ENCODE data around the gene NRXN3.

The NRXN3 gene

DNA sequence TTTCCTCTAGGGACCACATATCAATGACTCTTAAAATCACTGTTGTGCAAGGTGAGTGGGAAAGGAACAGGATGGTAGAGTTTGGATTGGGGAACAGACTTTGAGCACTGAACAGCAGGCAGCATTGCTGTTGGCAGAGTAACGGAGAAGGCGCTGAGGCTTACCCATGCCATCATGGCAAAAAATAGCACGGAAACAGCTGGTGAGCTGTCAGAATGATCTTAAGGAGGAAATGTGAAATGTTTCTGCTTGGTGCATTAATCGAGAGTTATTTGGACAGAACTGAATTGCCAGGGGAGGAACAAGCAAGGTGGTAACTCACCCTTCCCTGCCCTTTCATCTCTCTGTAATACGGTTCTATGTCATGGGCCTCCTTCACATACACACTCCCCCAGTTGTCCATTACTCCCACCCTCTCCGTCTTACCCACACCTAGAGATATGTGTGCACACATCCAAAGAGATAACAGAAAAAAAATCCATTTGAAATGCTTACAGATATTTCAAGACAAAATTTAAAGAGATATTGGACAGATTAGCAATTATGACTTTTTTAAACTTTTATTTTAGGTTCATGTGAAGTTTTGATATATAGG is 1468.6 kb downstream of the NRXN3 start:
- H3K4me3 Mint-ChIP-seq, result no peak overlapping the region
- no peaks in the 10 kb centered on the region for H3K36me3 Mint-ChIP-seq (ENCODE audit: low read depth)
- H3K27me3 Mint-ChIP-seq (ENCODE audit: low read depth), result no peaks in the 10 kb centered on the region
- no peak overlapping the region for H3K27ac Mint-ChIP-seq
- no peaks in the 10 kb centered on the region for H3K9me3 Mint-ChIP-seq
- no peaks in the 10 kb centered on the region for H3K4me1 Mint-ChIP-seq (ENCODE audit: low read depth)
- DNase-seq (ENCODE audit: low spot score), result no peak

DNA sequence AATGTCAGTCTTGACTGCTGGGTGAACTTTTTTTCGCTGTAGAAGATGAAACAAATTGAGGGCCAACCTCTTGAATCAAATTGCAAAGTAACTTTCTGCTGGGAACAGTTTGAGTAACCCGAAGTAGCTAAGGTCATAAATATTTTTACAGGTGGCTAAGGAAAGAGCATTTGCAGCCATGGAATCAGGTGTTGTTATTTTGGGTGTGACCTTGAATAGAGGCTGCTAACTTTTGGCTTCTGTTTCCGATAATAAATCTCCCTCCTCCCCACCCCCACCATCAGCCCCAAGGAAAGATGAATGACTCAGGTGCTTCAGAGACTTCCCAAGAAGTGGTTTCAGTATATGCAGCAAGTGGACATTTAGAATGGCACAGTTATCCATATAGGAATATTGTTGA is 1469.4 kb downstream of the NRXN3 start:
- no peak for DNase-seq (ENCODE audit: low spot score)
- no peaks in the 10 kb centered on the region for H3K36me3 Mint-ChIP-seq (ENCODE audit: low read depth)
- H3K4me3 Mint-ChIP-seq, result no peak overlapping the region
- H3K4me1 Mint-ChIP-seq (ENCODE audit: low read depth), result no peaks in the 10 kb centered on the region
- no peaks in the 10 kb centered on the region for H3K9me3 Mint-ChIP-seq
- no peak overlapping the region for H3K27ac Mint-ChIP-seq
- no peaks in the 10 kb centered on the region for H3K27me3 Mint-ChIP-seq (ENCODE audit: low read depth)

- no peaks in the 10 kb centered on the region for H3K9me3 Mint-ChIP-seq
- H3K4me3 Mint-ChIP-seq, result no peak overlapping the region
- no peak overlapping the region for H3K27ac Mint-ChIP-seq
- no peak for DNase-seq (ENCODE audit: low spot score)
- H3K27me3 Mint-ChIP-seq (ENCODE audit: low read depth), result no peaks in the 10 kb centered on the region
- no peaks in the 10 kb centered on the region for H3K36me3 Mint-ChIP-seq (ENCODE audit: low read depth)
- H3K4me1 Mint-ChIP-seq (ENCODE audit: low read depth), result no peaks in the 10 kb centered on the region
These were observed 1471.2 kb downstream of the NRXN3 start for GRCh38 chr14:79641371-79641770.

GRCh38 chr14:79643132-79643531 is 1473.0 kb downstream of the NRXN3 start:
- Mint-ChIP-seq H3K27me3 (ENCODE audit: low read depth) (no peaks in the 10 kb centered on the region), H3K27ac (no peak overlapping the region), H3K4me1 (ENCODE audit: low read depth) (no peaks in the 10 kb centered on the region), H3K9me3 (no peaks in the 10 kb centered on the region), H3K36me3 (ENCODE audit: low read depth) (no peaks in the 10 kb centered on the region), H3K4me3 (no peak overlapping the region)
- no peak for DNase-seq (ENCODE audit: low spot score)

GRCh38 chr14:79645753-79646362 is 1475.7 kb downstream of the NRXN3 start:
- H3K27me3 Mint-ChIP-seq (ENCODE audit: low read depth), result no peaks in the 10 kb centered on the region

DNA sequence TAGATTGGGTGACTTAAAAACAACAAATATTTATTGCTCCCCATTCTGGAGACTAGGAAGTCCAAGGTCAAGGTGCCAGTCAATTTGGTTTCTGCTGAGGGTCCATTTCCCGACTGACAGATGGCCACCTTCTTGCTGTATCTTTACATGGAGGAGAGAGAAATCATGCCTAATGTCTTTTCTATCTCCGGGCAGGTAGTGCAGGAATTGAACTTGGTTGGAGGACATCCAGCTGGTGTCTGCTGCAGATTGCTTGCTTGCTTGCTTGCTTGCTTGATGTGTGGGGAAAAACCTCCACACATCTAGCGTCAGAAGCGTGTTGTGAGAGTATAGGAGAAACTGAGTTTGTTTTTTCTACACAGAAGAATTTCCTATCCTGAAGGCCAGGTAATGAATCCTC is 1479.7 kb downstream of the NRXN3 start:
- no peak for DNase-seq (ENCODE audit: low spot score)
- H3K4me3 Mint-ChIP-seq, result no peak overlapping the region
- H3K9me3 Mint-ChIP-seq, result peaks cover 4% of the 10 kb centered on the region
- no peaks in the 10 kb centered on the region for H3K27me3 Mint-ChIP-seq (ENCODE audit: low read depth)
- no peaks in the 10 kb centered on the region for H3K4me1 Mint-ChIP-seq (ENCODE audit: low read depth)
- no peaks in the 10 kb centered on the region for H3K36me3 Mint-ChIP-seq (ENCODE audit: low read depth)
- H3K27ac Mint-ChIP-seq, result no peak overlapping the region

More at GRCh38 chr14:79645753-79646362, 1475.7 kb downstream of the NRXN3 start:
- Mint-ChIP-seq H3K4me3 (no peak overlapping the region), H3K36me3 (ENCODE audit: low read depth) (no peaks in the 10 kb centered on the region), H3K9me3 (no peaks in the 10 kb centered on the region), H3K4me1 (ENCODE audit: low read depth) (no peaks in the 10 kb centered on the region), H3K27ac (no peak overlapping the region)
- no peak for DNase-seq (ENCODE audit: low spot score)

DNA sequence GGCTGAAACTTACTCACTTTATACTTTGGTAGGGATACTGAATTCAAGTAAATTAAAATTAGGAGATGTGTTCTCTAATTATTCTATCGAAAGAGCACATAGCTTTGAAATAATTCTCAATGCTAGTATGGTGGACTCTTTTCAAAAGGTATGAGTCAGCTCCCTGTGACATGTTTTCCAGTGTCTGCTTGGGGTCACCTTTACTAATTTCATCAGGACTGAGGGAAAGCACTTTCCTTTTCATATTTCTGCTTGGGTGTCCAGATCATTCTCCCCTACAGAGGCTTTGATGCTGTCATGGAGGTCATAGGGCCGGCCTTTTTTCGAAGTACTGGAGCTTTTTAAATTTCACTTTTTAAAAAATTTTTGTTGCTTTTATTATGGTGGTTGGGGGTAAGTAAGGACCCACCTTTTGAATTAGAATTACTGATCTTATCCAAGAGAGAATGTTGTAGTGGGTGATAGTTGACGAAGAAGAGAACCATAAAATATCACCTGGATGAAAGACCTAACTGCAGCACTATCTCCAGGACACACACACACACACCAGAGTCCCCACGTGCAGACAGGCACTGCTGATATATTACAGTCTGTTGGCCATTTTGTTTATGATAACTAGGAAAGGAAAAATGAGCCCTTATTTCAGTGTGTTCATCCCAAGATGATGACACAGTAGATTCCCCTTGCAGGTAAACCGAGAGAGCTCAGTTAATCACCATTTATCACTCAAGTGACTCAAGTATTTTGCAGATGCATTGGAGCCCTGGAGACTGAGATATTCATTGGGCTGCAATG is 1482.5 kb downstream of the NRXN3 start:
- Mint-ChIP-seq H3K9me3 (peaks cover 4% of the 10 kb centered on the region), H3K36me3 (ENCODE audit: low read depth) (no peaks in the 10 kb centered on the region), H3K27ac (no peak overlapping the region), H3K4me3 (no peak overlapping the region), H3K4me1 (ENCODE audit: low read depth) (no peaks in the 10 kb centered on the region), H3K27me3 (ENCODE audit: low read depth) (no peaks in the 10 kb centered on the region)
- DNase-seq (ENCODE audit: low spot score), result no peak

- H3K4me3 Mint-ChIP-seq, result no peak overlapping the region
- no peaks in the 10 kb centered on the region for H3K36me3 Mint-ChIP-seq (ENCODE audit: low read depth)
- H3K9me3 Mint-ChIP-seq, result peaks cover 4% of the 10 kb centered on the region
- H3K27me3 Mint-ChIP-seq (ENCODE audit: low read depth), result no peaks in the 10 kb centered on the region
- DNase-seq (ENCODE audit: low spot score), result no peak
- no peak overlapping the region for H3K27ac Mint-ChIP-seq
- no peaks in the 10 kb centered on the region for H3K4me1 Mint-ChIP-seq (ENCODE audit: low read depth)
These were observed 1485.9 kb downstream of the NRXN3 start for GRCh38 chr14:79656056-79656455.

DNA sequence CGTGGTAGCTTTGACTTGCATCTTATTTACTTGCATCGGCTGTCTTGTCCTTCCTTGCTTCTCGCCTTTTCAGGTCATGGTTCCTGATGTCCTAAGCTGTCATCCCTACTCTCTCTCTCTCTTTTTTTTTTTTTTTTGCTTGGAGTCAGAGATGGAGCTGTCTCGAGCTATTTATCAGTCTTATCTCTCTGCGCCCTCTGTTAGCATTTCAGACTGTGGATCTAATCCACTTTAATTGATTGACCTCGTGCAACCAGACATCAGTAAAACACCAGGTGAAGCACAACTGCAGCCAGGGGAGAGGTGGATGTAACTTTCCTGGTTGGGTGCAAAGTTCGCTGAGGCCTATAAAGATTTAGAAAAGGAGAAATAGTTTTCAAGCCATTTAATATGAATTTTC is 1486.3 kb downstream of the NRXN3 start:
- Mint-ChIP-seq H3K9me3 (peaks cover 4% of the 10 kb centered on the region), H3K27me3 (ENCODE audit: low read depth) (no peaks in the 10 kb centered on the region), H3K4me1 (ENCODE audit: low read depth) (no peaks in the 10 kb centered on the region), H3K36me3 (ENCODE audit: low read depth) (no peaks in the 10 kb centered on the region), H3K27ac (no peak overlapping the region), H3K4me3 (no peak overlapping the region)
- DNase-seq (ENCODE audit: low spot score), result no peak

GRCh38 chr14:79658221-79658620 is 1488.0 kb downstream of the NRXN3 start:
- no peak overlapping the region for H3K27ac Mint-ChIP-seq
- H3K27me3 Mint-ChIP-seq (ENCODE audit: low read depth), result no peaks in the 10 kb centered on the region

GRCh38 chr14:79658769-79659168 is 1488.6 kb downstream of the NRXN3 start:
- Mint-ChIP-seq H3K4me1 (ENCODE audit: low read depth) (no peaks in the 10 kb centered on the region), H3K27me3 (ENCODE audit: low read depth) (no peaks in the 10 kb centered on the region), H3K9me3 (no peaks in the 10 kb centered on the region), H3K27ac (no peak overlapping the region), H3K4me3 (no peak overlapping the region), H3K36me3 (ENCODE audit: low read depth) (no peaks in the 10 kb centered on the region)
- no peak for DNase-seq (ENCODE audit: low spot score)

More at GRCh38 chr14:79658221-79658620, 1488.0 kb downstream of the NRXN3 start:
- Mint-ChIP-seq H3K4me3 (no peak overlapping the region), H3K4me1 (ENCODE audit: low read depth) (no peaks in the 10 kb centered on the region), H3K36me3 (ENCODE audit: low read depth) (no peaks in the 10 kb centered on the region), H3K9me3 (peaks cover 3% of the 10 kb centered on the region)
- DNase-seq (ENCODE audit: low spot score), result no peak

GRCh38 chr14:79660053-79660939 is 1490.1 kb downstream of the NRXN3 start:
- Mint-ChIP-seq H3K4me1 (ENCODE audit: low read depth) (no peaks in the 10 kb centered on the region), H3K4me3 (no peak overlapping the region), H3K9me3 (peaks cover 4% of the 10 kb centered on the region), H3K36me3 (ENCODE audit: low read depth) (no peaks in the 10 kb centered on the region), H3K27ac (no peak overlapping the region), H3K27me3 (ENCODE audit: low read depth) (no peaks in the 10 kb centered on the region)
- DNase-seq (ENCODE audit: low spot score), result no peak

DNA sequence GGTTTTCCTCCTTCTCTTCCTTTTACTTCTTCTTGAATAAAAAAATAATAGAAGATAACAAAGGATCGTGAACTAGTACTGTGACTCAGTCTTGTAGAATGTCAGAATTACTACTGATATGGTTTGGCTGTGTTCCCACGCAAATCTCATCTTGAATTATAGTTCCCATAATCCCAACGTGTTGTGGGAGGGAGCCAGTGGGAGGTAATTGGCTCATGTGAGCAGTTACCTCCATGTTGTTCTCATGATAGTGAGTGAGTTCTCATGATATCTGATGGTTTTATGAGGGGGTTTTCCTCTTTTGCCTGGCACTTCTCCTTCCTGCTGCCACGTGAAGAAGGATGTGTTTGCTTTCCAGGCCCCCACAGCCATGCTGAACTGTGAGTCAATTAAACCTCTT is 1491.6 kb downstream of the NRXN3 start:
- Mint-ChIP-seq H3K36me3 (ENCODE audit: low read depth) (no peaks in the 10 kb centered on the region), H3K4me3 (no peak overlapping the region), H3K27me3 (ENCODE audit: low read depth) (no peaks in the 10 kb centered on the region), H3K9me3 (peaks cover 4% of the 10 kb centered on the region), H3K27ac (no peak overlapping the region), H3K4me1 (ENCODE audit: low read depth) (no peaks in the 10 kb centered on the region)
- DNase-seq (ENCODE audit: low spot score), result no peak

- no peaks in the 10 kb centered on the region for H3K4me1 Mint-ChIP-seq (ENCODE audit: low read depth)
- H3K27me3 Mint-ChIP-seq (ENCODE audit: low read depth), result no peaks in the 10 kb centered on the region
- no peaks in the 10 kb centered on the region for H3K36me3 Mint-ChIP-seq (ENCODE audit: low read depth)
- no peak overlapping the region for H3K27ac Mint-ChIP-seq
- no peak overlapping the region for H3K4me3 Mint-ChIP-seq
- DNase-seq (ENCODE audit: low spot score), result no peak
- peaks cover 4% of the 10 kb centered on the region for H3K9me3 Mint-ChIP-seq
These were observed 1493.3 kb downstream of the NRXN3 start for GRCh38 chr14:79663453-79663852.
